NT2/D1 (cell line): ENCODE measurements around the gene CAMTA1.

Experiments used
- YY1 ChIP-seq: IDR thresholded peaks from 2 replicates; pipeline ENCODE4 v1.6.1; 2011; ENCODE audit not compliant: insufficient read length, insufficient read depth
- ZNF274 ChIP-seq: IDR thresholded peaks from 2 replicates; pipeline ENCODE4 v1.6.1; 2011; ENCODE audit warnings: mild to moderate bottlenecking, low read depth, low read length

DNA sequence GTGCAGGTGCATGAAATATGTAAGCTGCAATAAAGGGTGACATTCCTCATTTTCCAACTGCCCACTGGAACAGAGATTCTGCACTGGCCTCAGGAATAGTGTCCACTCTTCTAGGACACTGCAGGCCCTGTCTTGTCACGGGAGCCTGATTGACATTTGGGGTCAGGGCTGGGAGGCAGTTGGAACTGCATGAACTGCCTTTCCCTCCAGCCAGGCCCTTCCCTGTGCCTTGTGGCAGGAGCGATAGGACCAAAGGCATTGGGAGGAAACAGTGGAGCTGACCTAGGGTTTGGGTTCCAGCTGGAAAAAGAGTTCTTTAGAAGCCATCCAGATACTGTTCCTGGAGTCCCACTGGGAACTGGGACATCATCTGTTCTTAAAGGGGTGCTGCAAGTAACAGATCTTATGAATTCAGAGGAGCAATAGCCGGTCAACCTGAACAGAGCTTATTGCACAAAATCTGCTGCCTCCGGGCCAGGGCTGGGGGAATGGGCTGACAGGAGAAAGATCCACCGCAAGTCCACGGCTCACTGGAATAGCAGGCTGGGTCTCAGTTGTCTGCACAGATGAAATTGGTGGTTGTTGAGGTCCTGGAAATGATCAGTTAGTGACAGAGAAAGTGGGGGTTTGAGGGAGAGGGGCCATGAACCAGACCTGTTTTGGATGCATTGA lies 451.7 kb downstream of the CAMTA1 start:
- TF ChIP-seq YY1 (no peak), ZNF274 (no peak)
